Ishikawa (cell line): ENCODE measurements around the gene STMN3.

Experiments used
- CEBPB ChIP-seq: IDR thresholded peaks from 2 replicates; pipeline ENCODE4 v1.6.1; 2012
- FOXM1 ChIP-seq: IDR thresholded peaks from 2 replicates; pipeline ENCODE4 v1.6.1; 2012; ENCODE audit warnings: low read depth, borderline replicate concordance
- RAD21 ChIP-seq: IDR thresholded peaks from 2 replicates; pipeline ENCODE4 v1.6.1; 2012; ENCODE audit warnings: low read depth
- TCF12 ChIP-seq: IDR thresholded peaks from 2 replicates; pipeline ENCODE4 v1.6.1; 2012; ENCODE audit warnings: low read depth
- TEAD4 ChIP-seq: IDR thresholded peaks from 2 replicates; pipeline ENCODE4 v1.6.1; 2012
- TF ChIP-seq, protein P1 (sequence below): IDR thresholded peaks from 2 replicates; pipeline ENCODE4 v1.6.1; 2012

The STMN3 gene

DNA sequence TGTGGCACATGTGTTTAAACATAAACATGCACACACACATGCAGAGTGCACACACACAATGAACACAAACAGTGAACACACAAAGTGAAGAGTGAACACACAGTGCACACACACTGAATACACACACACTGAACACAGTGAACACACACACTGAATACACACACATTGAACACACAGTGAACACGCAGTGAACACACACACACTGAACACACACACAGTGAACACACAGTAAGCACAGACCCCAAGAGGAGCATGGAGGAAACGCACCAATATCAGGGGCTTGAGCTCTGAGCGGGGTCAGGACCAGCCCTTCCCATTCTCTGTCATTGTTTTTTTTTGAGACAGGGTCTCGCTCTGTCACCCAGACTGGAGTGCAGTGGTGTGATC is 62.1 kb downstream of the STMN3 start:
- TF ChIP-seq, protein P1, sequence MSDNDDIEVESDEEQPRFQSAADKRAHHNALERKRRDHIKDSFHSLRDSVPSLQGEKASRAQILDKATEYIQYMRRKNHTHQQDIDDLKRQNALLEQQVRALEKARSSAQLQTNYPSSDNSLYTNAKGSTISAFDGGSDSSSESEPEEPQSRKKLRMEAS: no peak
- TF ChIP-seq TCF12 (no peak), RAD21 (no peak)

DNA sequence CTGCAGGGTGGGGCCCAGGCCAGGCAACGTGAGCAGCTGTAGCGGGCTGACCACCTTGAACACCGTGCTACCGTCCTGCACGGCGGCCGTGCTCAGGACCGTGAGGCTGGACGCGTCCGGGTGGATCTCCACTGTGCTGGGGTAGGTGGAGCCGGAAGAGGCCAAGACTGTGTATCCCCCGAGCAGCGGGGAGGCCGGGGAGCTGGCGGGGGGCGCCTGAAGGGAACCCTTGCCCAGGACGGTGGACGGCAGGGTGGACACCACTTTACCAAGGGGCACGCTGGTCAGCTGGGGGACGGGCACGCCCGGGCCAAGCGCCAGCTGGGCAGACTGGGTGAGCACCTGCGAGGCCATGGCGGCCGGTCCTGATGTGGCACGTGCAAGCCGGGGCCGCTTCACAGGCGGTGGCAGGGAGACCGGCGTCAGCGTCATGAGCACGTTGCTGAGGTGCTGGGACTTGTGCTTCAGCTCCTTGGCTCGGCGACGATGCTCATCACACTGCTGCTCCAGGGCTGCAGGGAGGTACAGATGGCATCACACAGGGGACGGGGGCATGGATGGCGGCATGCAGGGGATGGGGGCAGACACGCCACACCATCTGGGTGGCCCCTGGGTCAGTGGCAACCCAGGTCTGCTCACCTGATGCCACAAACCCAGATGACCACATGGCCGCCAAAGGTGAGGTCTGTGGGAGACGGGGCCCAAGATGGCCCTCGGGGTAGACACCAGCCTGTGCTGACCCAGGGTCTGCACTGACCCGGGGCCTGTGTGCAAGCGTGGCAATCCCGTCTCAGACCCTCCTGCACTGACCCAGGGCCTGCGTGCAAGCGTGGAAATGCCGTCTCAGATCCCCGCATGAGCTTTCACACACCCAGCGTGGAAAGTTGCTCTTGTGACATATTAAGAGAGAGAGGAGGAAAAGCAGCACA is 62.7 kb downstream of the STMN3 start:
- TF ChIP-seq TCF12: no peak
- TF ChIP-seq CEBPB: no peak
- no peak for TF ChIP-seq TEAD4
- no peak for TF ChIP-seq FOXM1
